HL-60/S4 (cell line): Measurements from ENCODE around the gene ADAMTS17.
"Not testable (repeated sequence)": the region's sequence is repeated elsewhere in the genome, so short reads cannot be mapped to it uniquely, and the experiment has no call there.

Source experiments
- in situ Hi-C: fragments of 300-500 bp; cut with MboI; formaldehyde crosslinking; loops from 2 replicates; pipeline ENCODE4 v1.14.3; 2022; ENCODE audit warnings: low sequenced_read_pairs

The ADAMTS17 gene

DNA sequence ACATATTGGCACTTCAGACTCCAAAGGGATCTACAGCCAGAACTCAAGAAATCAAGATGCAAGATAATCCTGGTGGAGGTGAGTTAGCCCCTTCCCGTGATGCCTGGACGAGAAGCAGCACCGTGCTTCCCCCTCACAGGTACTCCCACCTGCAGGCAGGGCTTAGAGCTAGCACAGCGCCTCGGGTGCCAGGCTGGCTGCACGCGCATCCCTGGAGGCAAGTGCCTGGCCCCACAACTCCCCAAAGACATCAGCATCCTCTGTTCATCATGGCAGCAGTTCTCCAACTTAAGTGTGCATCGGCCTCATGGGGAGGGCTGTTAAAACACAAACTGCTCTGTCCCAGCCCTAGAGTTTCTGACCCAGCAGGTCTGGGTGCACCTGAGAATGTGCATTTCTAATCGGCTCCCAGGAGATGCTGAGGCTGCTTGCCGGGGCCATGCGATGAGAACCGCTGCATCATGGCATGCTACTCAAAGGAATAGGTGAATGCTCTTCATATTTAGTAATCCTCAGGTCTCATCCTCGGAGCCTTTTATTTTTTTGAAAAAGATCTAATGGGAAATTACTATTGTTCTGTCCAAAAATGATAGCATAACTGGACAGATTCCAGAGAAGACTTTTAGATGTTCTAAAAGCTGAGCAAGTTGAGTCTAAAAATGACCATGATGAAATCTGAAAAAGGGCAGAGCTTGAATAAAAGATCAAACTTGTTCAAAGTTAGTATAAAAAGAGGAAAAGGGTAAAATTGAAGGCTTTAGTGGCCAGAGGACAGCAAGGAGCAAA lies 244.2 kb downstream of the ADAMTS17 start:
- in situ Hi-C loops, result no loop called here

DNA sequence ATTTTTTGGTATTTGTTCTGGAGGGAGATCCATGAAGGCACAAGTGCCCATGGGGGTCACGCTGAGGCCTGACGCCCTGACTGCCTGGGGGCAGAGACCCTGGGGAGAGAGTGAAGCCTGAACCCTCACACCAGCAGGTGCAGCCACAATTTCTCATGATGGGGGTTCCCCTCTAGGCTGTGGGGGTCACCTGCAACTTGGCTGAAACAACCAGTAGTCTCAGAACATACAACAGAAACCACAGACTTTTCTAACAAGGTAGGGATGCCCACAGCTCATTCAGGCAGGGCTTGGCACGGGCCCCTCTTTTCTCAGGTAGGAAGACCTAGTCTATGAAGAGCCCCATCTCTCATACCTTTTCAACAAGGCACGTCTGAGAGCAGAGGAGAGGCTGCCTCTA lies 245.1 kb downstream of the ADAMTS17 start:
- in situ Hi-C loops, result no loop called here

DNA sequence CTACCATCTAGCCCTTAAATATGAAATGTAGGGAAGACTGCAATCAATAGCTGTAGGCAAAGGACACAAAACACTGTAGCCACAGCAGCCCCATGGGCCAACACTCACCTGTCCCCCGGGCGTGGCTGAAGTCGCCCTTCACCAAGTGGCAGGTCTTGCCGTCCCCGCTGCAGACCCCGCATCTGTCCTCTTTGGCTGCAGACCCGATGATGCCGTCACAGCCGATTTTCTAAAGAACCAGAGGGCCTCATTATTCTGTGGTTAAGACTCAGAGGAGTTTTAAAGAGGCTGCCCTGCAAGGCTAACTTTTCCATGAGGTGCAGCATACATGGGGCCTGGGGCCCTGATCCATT lies 245.6 kb downstream of the ADAMTS17 start:
- in situ Hi-C loops, result no loop called here

DNA sequence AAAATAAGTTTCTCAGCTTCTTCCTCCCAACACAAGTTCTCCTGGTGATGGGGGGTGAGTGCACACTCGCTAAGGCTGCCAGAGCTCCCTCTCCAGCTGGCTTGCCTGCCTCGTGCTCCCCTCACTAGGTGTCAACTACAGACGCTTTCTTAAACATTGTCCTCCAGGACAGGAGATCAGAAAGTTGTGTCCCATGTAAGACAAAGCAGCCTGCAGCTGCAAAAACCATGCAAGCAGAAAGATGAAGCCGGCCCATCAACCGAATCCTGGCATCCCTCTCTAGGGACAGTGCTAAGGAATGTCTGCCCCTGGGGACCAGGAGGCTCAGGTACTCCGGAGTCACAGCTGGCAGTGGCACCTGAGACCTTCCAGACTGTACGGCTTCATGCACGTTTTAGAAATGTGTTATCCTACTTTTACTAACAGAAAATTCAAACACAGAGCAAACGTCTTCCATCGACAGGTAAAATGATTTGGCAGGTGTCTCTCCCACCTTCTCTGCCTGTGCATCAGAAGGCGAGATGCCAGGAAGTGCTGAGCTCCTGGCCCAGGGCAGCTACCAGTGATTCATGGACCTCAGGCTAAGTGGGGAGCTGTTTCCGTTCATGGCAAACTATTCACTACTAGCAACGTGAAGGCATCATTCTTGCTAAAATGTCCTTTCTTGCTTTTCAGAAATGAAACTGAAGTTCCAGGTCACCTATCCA lies 246.1 kb downstream of the ADAMTS17 start:
- in situ Hi-C loops, result no loop called here

DNA sequence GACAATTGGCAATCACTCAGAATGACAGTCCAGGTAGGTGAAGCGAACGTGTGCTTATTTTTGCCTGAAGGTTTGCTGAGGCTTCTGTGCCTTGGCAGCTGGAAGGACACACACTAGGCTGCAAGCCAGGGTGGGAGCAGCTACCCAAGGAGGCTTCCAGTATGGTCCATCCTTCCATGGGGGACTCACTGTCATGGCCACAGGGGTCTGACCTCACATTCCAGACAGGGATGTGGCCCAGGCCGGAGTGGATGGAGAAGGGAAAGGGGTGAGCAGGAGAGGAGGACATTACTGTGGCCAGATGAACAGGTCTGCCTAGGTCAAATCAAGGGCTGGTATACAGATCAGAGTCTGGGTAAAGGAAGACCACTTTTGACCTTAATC lies 247.7 kb downstream of the ADAMTS17 start:
- in situ Hi-C loops, result no loop called here

DNA sequence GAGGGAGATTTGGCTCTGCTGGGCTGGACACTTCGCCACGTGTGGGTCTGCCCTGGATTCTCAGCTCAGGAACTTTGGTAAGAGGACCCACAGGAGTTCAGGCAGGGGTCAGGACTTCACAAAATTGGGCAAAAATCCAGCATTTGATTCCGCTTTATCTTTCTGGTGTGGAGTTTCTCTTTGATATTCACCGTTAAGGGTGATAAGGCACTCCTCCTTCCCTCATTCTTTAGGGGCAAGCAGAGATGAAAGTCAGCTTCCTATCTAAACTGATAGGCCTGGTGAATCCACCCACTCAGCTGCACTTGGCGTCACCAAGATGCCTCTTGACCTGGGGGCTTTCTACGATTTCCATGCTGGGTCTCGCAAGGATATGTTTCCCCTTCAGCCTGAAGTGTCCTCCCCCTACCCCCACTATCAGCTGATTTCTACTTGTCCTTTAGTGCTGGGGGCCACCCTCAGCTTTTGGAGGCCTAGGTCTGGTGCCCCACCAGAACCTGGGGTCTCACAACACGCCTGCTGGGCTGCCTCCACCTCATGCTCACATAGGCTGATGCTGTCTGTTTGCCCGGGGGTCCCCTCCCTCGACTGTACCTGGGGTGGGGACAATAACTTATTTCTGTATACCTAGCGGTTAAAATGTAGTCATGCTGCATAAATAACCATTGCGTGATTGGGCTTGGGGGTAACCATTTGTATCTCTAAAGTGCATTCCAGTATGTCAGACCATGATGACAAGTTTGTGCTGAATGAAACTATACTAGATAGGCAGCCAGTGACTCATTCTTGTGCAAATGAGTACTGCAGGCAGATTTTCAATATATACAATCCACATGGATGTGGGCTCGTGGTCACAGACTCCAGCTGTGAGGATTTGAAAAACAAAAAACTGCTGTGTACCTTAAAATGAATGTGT lies 248.3 kb downstream of the ADAMTS17 start:
- in situ Hi-C loops, result no loop called here

DNA sequence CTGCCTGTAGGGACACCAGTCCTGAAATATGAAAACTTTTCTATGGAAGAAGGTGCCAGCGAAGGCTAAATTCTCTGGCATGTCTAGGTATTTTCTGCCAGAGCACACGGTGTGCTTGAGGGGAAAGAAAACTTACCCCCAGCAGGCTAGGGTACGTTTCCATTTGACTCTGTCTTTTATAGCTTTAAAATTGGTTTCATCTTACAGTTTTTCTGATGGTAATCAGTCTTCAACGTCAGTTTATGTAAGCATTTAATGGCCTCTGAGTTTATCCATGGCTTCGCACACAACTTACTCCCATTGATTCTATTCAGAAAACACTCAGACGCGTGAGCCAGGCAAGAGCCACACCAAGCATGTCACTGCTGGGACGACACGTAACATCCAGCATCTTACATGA lies 249.7 kb downstream of the ADAMTS17 start:
- in situ Hi-C loops, result no loop called here

DNA sequence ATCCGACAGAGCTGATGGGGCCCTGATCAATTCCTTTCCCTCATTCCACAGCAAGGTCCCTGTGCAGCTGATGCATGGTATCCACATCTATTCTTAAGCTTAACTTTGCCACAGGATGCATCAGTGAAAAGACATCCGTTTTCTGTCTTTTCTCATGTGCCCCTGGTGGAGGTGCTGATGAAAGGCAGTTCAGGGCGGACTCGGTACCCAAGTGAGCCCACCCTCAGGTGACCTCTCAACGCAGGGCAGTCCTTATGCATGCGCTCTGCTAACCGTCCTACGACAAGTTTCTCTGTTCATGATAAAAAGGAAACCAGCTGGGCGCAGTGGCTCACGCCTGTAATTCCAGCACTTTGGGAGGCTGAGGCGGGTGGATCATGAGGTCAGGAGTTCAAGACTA lies 251.4 kb downstream of the ADAMTS17 start:
- in situ Hi-C loops, result no loop called here

DNA sequence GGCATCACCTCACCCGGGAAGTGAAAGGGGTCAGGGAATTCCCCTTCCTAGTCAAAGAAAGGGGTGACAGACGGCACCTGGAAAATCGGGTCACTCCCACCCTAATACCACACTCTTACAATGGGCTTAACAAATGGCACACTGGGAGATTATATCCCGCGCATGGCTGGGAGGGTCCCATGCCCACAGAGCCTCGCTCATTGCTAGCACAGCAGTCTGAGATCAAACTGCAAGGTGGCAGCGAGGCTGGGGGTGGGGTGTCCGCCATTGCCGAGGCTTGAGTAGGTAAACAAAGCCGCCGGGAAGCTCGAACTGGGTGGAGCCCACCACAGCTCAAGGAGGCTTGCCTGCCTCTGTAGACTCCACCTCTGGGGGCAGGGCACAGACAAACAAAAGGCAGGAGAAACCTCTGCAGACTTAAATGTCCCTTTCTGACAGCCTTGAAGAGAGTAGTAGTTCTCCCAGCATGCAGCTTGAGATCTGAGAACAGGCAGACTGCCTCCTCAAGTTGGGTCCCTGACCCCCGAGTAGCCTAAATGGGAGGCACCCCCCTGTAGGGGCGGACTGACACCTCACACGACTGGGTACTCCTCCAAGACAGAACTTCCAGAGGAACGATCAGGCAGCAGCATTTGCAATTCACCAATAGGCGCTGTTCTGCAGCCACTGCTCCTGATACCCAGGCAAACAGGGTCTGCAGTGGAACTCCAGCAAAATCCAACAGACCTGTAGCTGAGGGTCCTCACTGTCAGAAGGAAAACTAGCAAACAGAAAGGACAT lies 257.5 kb downstream of the ADAMTS17 start:
- in situ Hi-C loops, result not testable (repeated sequence)

DNA sequence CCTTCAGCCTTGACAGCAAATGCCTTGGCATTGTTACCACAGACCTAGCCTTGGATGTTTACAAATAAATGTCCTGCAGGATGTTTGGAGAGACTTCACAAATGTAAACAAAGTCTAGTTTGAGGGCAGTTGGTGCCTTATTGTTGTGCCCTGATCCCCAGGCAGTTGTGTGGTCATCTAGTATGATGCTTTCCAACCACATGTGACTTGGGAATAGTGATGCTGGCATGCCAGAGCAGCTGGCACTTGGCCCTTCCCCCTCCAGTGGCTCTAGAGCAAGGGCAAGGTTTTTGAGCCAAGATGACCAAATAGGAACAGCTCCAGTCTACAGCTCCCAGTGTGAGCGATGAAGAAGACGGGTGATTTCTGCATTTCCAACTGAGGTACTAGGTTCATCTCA lies 258.2 kb downstream of the ADAMTS17 start:
- in situ Hi-C loops, result no loop called here

DNA sequence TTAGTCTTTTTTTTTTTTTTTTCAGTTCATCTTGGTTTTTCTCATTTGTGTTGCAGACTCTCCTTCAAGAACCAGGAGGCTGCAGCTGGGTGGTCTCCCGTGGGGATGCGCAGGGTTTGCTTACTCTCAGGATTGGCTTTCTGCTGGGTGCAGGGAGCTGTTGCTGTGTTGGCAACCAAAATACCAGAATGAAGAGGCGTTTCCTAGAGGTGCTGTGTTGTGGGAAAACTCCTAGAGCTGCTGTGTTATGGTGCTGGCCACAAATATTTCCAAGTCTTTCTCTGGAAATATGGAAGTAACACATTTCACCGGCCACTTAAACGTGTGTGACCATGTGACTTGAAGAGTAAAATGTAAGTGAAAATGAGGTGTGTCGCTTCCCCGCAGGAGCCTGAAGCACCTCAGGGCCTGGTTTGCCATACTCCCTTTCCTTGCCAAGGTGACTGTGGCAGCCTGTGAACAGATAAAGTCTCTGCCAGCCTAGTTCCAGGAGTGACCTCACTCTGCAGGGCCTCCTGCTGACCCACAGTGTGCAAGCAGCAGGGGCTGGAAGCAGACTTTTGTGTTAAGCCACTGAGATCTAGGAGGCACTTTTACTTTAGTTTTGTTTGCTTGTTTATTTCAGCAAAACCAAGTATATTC lies 258.9 kb downstream of the ADAMTS17 start:
- in situ Hi-C loops, result no loop called here

DNA sequence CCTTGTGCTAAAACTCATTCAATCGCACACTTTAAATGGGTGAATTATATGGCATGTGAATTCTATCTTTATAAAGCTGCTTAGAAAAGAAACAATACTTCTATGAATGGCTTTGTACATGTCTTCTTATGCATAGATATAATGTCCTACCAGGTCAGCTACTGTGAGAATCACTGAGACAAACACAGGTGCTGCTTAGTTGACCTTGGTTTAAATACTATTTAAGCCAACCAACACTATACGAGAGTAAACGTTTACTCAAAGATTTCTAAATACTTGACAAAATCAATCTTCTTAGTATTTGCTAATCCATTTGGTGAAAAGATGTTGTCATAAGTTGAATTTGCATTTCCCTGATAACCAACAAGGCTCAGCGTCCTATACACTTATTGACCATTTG lies 260.3 kb downstream of the ADAMTS17 start:
- in situ Hi-C loops, result no loop called here

DNA sequence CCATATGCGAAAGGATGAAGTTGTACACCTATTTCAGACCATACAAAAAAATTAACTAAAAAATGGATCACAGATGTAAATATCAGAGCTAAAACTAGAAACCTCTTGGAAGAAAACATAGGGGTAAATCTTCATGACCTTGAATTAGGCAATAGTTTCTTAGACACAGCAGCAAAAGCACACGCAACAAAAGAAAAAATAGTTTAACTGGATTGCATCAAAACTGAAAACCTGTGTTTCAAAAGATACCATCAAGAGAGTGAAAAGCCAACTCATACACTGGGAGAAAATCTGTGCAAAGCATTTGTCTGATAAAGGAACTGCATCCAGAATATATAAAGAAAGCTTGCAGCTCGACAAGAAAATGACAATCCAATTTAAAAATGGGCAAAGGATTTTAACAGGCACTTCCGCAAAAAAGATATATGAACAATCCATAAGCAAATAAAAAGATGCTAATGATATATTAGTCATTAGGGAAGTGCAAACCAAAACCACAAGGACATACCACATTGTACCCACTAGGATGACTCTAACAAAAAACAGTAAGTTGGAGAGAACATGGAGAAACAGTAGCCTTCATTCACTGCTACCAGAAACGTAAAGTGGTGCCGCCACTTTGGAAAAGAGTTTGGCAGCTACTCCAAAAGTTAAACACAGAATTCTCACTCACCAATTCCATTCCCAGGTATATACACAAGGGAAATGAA lies 263.1 kb downstream of the ADAMTS17 start:
- in situ Hi-C loops, result no loop called here

DNA sequence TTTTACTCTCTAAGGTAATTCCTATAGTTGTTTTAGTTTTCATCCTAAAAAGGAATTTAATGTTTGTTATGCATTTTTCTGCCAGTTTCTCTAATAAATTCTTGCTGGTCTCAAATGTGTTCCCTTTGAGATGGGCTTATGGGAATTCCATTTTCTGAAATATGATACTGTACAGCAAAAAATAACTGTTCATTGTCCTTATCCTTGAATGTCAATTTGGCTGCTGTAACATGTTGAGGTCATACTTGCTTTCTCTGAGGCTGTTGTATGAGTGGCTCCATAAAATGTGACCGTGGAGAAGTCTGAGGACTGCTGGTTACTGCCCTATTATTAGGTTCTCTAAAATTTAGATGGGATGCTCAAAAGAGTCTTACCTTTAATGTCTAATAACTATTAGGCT lies 266.5 kb downstream of the ADAMTS17 start:
- in situ Hi-C loops, result no loop called here

DNA sequence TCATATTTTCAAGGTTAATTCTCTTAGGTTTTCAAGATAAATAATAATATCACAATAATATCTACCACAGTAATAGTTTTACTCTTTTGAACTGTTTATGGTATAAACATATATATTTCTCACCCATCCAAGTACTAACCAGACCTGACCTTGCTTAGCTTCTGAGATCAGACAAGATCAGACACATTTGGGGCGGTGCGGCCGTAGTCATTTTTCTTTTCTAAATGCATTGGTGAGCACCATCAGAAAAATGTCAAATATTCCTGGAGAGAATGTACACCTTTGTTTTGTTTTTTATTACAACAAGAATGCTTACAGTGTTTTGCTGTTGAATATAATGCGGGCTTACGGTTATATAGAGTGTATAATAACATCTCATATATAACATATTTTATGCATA lies 267.8 kb downstream of the ADAMTS17 start:
- in situ Hi-C loops, result no loop called here

DNA sequence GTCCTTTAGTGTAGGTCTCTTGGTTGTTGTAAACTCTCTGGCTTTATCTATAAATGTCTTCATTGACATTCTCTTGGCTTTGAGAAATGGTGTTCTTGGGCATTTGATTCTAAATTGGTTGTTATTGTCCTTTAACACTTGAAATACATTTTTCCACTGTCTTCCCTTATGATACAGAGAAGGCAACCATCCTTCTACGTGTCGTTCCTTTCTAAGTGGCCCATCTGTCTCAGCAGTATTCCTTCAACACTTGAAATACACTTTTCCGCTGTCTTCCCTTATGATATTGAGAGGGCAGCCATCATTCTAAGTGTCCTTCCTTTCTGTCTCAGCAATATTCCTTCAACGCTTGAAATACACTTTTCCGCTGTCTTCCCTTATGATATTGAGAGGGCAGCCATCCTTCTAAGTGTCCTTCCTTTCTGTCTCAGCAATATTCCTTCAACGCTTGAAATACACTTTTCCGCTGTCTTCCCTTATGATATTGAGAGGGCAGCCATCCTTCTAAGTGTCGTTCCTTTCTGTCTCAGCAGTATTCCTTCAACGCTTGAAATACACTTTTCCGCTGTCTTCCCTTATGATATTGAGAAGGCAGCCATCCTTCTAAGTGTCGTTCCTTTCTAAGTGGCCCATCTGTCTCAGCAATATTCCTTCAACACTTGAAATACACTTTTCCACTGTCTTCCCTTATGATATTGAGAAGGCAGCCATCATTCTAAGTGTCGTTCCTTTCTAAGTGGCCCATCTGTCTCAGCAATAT lies 275.1 kb downstream of the ADAMTS17 start:
- in situ Hi-C loops, result not testable (repeated sequence)

DNA sequence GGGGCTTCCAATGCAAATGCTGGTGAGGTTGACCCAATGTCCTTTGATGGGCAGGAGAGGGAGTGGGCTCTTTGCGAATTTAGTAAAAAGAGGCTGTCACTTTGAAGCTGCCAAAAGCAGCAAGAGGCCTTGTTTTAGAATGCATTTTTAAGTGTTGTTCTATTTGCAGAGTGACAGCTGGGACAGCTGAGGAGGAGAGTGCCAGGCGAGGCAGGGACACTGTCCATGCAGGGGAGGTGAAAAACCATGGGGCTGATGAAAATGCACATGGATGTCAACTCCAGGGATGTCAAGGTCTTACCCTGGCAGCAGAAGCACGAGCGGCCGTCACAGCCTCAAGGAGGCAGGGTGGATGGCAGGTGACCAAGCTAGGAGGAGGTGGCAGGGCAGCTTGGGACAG lies 279.8 kb downstream of the ADAMTS17 start:
- in situ Hi-C loops, result no loop called here

DNA sequence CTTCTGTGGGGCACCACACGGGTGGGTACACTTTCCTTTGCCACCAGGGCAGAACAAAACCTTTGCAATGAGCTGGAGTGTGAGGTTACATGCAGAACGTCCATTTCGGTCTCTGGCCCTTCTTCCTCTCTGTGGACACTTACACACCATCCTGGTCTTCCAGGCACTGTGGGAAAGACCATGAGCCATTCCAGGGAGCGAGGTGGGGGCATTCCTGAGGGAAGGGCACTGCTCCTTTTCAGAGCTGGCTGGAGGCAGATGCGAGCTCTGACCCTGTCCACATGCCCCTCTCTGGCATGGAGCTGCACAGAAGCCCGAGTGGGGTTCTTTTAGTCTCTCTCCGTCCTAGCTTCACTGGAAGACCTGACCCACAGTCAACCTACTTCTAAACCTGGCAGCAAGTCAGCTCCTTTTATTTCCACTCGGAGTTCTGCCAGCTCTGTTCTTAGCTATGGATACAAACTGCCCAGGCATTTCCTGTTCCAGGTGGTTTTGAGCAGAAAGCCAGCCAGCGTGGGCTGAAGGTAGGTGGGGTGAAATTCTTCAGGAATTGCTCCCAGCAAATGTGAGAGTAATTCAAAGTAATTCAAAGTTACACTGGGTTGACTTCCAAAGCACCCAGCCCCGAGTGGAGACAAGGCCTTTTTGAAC lies 281.4 kb downstream of the ADAMTS17 start:
- in situ Hi-C loops, result no loop called here

DNA sequence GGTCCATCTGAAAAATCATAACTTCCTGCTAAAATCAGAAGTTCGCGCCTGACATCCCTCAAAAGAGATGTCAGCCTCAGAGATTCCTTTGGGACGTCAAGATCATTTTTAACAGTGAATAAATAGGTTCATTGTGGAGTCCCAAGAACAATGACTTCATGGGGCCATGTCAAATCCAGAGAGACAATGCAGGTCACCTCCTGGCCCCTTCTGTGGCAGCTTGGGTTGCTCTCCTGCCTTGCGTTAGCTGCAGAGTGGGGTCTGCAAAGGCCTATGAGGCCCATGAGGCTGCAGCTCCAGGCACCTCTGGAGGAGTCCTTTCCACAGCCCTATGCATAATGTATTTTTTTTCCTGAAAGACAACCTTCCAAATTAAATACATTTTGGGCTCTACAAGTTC lies 282.3 kb downstream of the ADAMTS17 start:
- in situ Hi-C loops, result no loop called here
